HG02973 (cell line): ENCODE data around the gene RTN4IP1.

Experiments used
- ATAC-seq: cut with Tn5 transposase; IDR thresholded peaks from one replicate; pipeline ENCODE4 v1.9.1; 2021; ENCODE audit warnings: moderate library complexity; ENCODE audit not compliant: unreplicated experiment

Gene RTN4IP1

GRCh38 chr6:106629103-106629858 lies at the start of gene RTN4IP1, which contains the start of gene QRSL1:
Gene RTN4IP1, minus strand, starts transcription at chr6:106629498. Its CDS starts 477 bp downstream, at chr6:106629021.
Gene QRSL1, plus strand, starts transcription at chr6:106629578. Its CDS starts 104 bp downstream, at chr6:106629682.
- peak; percentile 75 for ATAC-seq

GRCh38 chr6:106677282-106677681 lies 48.0 kb upstream of the RTN4IP1 start:
- ATAC-seq, result no peak

GRCh38 chr6:106674541-106675229 lies 45.4 kb upstream of the RTN4IP1 start:
- no peak for ATAC-seq

- ATAC-seq, result no peak
These were observed 42.4 kb upstream of the RTN4IP1 start for GRCh38 chr6:106671651-106672050.

GRCh38 chr6:106670236-106670635 lies 40.9 kb upstream of the RTN4IP1 start:
- ATAC-seq, result no peak

- ATAC-seq, result no peak
These were observed 37.7 kb upstream of the RTN4IP1 start for GRCh38 chr6:106667022-106667402.

GRCh38 chr6:106666282-106667021 lies 37.2 kb upstream of the RTN4IP1 start:
- peak; percentile 98 for ATAC-seq

GRCh38 chr6:106662458-106662857 lies 33.2 kb upstream of the RTN4IP1 start:
- no peak for ATAC-seq

GRCh38 chr6:106659859-106660258 lies 30.6 kb upstream of the RTN4IP1 start:
- ATAC-seq, result no peak

GRCh38 chr6:106658469-106658868 lies 29.2 kb upstream of the RTN4IP1 start:
- no peak for ATAC-seq

GRCh38 chr6:106648651-106649308 lies 19.5 kb upstream of the RTN4IP1 start:
- ATAC-seq, result peak; percentile 90

GRCh38 chr6:106643061-106643460 lies 13.8 kb upstream of the RTN4IP1 start:
- no peak for ATAC-seq

GRCh38 chr6:106642476-106642875 lies 13.2 kb upstream of the RTN4IP1 start:
- ATAC-seq, result no peak

- ATAC-seq, result no peak
These were observed 10.5 kb upstream of the RTN4IP1 start for GRCh38 chr6:106639812-106640211.

- peak; percentile 62 for ATAC-seq
These were observed 8.5 kb upstream of the RTN4IP1 start for GRCh38 chr6:106637717-106638341.

- peak; percentile 24 for ATAC-seq
These were observed 7.9 kb upstream of the RTN4IP1 start for GRCh38 chr6:106637051-106637716.

- no peak for ATAC-seq
These were observed 5.3 kb upstream of the RTN4IP1 start for GRCh38 chr6:106634565-106634964.

- no peak for ATAC-seq
These were observed 2.0 kb upstream of the RTN4IP1 start for GRCh38 chr6:106631346-106631745.

GRCh38 chr6:106630366-106630765 lies 1.1 kb upstream of the RTN4IP1 start:
- no peak for ATAC-seq

- no peak for ATAC-seq
These were observed 513 bp upstream of the RTN4IP1 start for GRCh38 chr6:106629859-106630163.
